Epithelial cell of proximal tubule (primary cell): ENCODE data around the gene MYCN. TPM values are rescaled to one million over a fixed set of nuclear protein-coding genes. Genes with fewer than 3 reads are reported as not detected.
"Not testable (repeated sequence)": the region's sequence is repeated elsewhere in the genome, so short reads cannot be mapped to it uniquely, and the experiment has no call there.

Source experiments
- DNase-seq: peaks from one replicate; pipeline ENCODE4 v3.0.0-alpha.2; 2011; ENCODE audit warnings: low read depth
- H3K4me3 ChIP-seq: 2 replicates; pipeline ENCODE4 v1.5.1; 2011; ENCODE audit warnings: low read depth, mild to moderate bottlenecking, low read length
- total RNA-seq: library from RNA; depleted of rRNA; stranded (reverse); fragments of >200 nt; gene quantifications from 2 replicates; pipeline ENCODE4 v1.2.3, GENCODE V29; 2015
- TF ChIP-seq, protein P1 (sequence below): conservative IDR thresholded peaks from 2 replicates; pipeline ENCODE4 v1.5.1; 2012; ENCODE audit warnings: low read depth, mild to moderate bottlenecking, low read length

MYCN gene
- total RNA-seq, 1 donor from 2014 or later, result 3.0 TPM

GRCh38 chr2:15914596-15915385 lies 25.6 kb upstream of the MYCN start:
- no peak for DNase-seq
- H3K4me3 ChIP-seq, result no peak overlapping the region
- TF ChIP-seq, protein P1, sequence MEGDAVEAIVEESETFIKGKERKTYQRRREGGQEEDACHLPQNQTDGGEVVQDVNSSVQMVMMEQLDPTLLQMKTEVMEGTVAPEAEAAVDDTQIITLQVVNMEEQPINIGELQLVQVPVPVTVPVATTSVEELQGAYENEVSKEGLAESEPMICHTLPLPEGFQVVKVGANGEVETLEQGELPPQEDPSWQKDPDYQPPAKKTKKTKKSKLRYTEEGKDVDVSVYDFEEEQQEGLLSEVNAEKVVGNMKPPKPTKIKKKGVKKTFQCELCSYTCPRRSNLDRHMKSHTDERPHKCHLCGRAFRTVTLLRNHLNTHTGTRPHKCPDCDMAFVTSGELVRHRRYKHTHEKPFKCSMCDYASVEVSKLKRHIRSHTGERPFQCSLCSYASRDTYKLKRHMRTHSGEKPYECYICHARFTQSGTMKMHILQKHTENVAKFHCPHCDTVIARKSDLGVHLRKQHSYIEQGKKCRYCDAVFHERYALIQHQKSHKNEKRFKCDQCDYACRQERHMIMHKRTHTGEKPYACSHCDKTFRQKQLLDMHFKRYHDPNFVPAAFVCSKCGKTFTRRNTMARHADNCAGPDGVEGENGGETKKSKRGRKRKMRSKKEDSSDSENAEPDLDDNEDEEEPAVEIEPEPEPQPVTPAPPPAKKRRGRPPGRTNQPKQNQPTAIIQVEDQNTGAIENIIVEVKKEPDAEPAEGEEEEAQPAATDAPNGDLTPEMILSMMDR, result no peak

DNA sequence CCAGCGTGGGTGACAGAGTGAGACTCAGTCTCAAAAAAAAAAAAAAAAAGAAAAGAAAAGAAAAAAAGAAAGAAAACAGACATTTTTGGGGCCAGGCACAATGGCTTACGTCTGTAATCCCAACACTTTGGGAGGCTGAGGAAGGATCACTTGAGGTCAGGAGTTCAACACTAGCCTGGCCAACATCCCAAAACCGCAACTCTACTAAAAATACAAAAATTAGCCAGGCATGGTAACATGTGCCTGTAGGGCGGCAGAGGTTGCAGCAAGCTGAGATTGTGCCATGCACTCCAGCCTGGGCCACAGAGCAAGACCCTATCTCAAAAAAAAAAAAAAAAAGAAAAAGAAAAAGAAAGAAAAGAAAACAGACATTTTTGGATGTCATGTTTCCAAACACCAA lies 24.8 kb upstream of the MYCN start:
- H3K4me3 ChIP-seq, DNase-seq: not testable (repeated sequence)

DNA sequence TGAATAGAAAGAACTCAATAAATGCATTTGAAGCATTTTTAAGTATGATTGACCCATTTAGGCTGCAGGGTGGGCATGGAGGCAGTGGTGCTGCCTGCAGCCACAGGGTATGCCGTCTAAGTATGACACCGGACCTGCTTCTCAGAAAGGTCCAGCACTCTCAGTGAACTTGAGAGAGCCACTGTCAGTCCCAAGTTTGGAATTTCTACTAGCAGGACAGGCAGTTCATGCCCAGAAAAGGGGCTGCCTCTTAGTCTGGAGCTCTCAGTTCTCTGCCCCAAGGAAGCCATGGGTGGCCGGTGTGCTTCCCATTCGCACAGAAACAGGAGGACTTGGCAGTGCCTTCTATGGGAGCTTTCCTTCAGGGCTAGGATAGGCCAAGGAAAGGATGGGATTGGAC lies 24.0 kb upstream of the MYCN start:
- DNase-seq, result no peak
- H3K4me3 ChIP-seq, result no peak overlapping the region
- TF ChIP-seq, protein P1, result no peak

GRCh38 chr2:15918761-15919356 lies 21.5 kb upstream of the MYCN start:
- no peak for DNase-seq
- H3K4me3 ChIP-seq, result no peak overlapping the region
- TF ChIP-seq, protein P1, result no peak

DNA sequence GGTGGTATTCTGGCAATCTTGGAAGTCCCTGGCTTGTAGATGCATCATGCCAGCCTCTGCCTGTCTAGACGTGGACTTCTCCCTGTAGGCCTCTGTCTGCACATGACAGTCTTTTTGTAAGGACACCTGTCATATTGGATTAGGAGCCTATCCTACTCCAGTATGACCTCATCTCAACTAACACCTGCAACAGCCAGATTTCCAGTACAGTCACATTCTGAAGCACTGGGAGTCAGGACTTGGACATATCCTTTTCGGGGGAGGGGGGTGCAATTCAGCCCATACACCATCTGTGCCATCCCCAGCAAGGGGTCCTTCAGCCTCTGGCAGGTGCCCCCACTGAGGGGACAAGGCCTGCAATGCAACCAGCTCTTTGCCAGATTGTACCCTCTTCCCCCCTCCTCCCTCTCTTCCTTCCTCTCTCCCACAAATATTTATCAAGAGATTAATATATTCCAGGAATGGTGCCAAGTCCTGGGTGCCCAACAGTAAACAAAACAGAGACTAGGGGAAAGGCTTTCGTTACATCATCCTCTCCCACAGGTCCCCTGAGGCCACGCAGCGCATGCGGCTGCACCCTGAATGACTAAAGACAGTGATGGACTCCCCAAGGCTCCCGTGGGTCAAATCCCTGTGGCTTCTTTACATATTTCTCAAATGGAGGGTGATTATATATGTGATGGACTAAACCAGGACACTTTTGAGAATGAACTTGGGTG lies 20.5 kb upstream of the MYCN start:
- no peak overlapping the region for H3K4me3 ChIP-seq
- TF ChIP-seq, protein P1, result no peak
- DNase-seq, result no peak

GRCh38 chr2:15920696-15921095 lies 19.7 kb upstream of the MYCN start:
- no peak for DNase-seq
- TF ChIP-seq, protein P1, result no peak
- no peak overlapping the region for H3K4me3 ChIP-seq

DNA sequence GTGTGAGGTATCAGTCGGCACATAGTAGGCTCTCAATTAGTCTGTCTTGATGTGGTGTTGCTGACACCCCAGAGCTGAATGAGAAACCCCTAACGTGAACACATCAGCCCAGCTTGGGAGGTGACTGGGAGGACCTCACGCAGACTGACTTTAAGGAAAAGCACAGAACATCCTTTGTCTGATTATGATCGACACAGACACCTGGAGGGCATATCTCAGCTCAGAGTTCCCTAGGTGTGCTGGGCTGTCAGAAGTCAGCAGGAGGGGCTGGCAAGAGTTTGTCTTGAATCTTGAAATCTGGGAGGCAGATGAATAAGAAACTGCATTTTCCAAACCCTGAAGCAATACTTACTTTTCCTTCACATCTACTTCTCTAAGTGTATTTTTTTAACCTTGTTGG lies 16.8 kb upstream of the MYCN start:
- no peak overlapping the region for H3K4me3 ChIP-seq
- TF ChIP-seq, protein P1, result no peak
- DNase-seq, result no peak
